Small intestine (tissue), 7 donors: ENCODE results near the gene KHDC4. TPM values are rescaled to one million over a fixed set of nuclear protein-coding genes. Genes with fewer than 3 reads are reported as not detected.

Experiments used
- DNase-seq, 2 donors: peaks; one replicate each; pipeline versions ENCODE4 v3.0.0 to v3.0.0-alpha.2; 2013
- FAIRE-seq: peaks from 2 replicates; lab custom pipeline; 2012; peaks lifted over from hg19 to GRCh38; lab: Jason Lieb, UNC
- H3K27ac ChIP-seq, 3 donors: one replicate each; pipeline ENCODE4 v1.5.1; 2013; ENCODE audit warnings: low read length in 2 of 3, mild to moderate bottlenecking in 2 of 3, control low read depth in 1 of 3, inconsistent platforms in 1 of 3, low read depth in 1 of 3, moderate library complexity in 1 of 3
- H3K27me3 ChIP-seq, 3 donors: one replicate each; pipeline ENCODE4 v1.6.1; 2013; ENCODE audit warnings: low read length in 3 of 3, inconsistent platforms in 1 of 3; ENCODE audit not compliant: control insufficient read depth in 3 of 3, insufficient read depth in 3 of 3
- H3K36me3 ChIP-seq, 3 donors: one replicate each; pipeline ENCODE4 v1.6.1; 2013; ENCODE audit warnings: low read length in 3 of 3, inconsistent platforms in 1 of 3, low read depth in 1 of 3, mild to moderate bottlenecking in 1 of 3, moderate library complexity in 1 of 3; ENCODE audit not compliant: control insufficient read depth in 3 of 3, insufficient read depth in 2 of 3
- H3K4me1 ChIP-seq, 3 donors: one replicate each; pipeline ENCODE4 v1.6.1; 2013; ENCODE audit warnings: low read length in 2 of 3, inconsistent platforms in 1 of 3, low read depth in 1 of 3, mild to moderate bottlenecking in 1 of 3, moderate library complexity in 1 of 3; ENCODE audit not compliant: control insufficient read depth in 3 of 3, insufficient read depth in 2 of 3
- H3K4me3 ChIP-seq, 3 donors: one replicate each; pipeline ENCODE4 v1.5.1; 2013; ENCODE audit warnings: low read length in 3 of 3, control low read depth in 1 of 3, inconsistent platforms in 1 of 3, low read depth in 1 of 3, mild to moderate bottlenecking in 1 of 3, moderate library complexity in 1 of 3
- H3K9me3 ChIP-seq, 2 donors: one replicate each; pipeline ENCODE4 v1.6.1; 2013; ENCODE audit warnings: low read depth in 1 of 2, low read length in 1 of 2; ENCODE audit not compliant: control insufficient read depth in 2 of 2, insufficient read depth in 1 of 2
- WGBS, 3 donors: extraction: QIAGEN DNeasy Blood & Tissue Kit; methylation state at CpG; one replicate each; pipeline ENCODE4 v1.1.7; 2013; 5-methylcytosine and 5-hydroxymethylcytosine counted together
- polyA plus RNA-seq, 4 donors: library from polyadenylated mRNA; stranded (reverse) in 3 of 4; unstranded in 1 of 4; fragments of 200-250 nt in 3 of 4; fragments of 120-200 nt in 1 of 4; gene quantifications; one replicate each; pipeline versions ENCODE4 v1.2.1 to v1.2.3, GENCODE V29; 2013
- donor health status: healthy with polysubstance abuse.
- donor health status: control.
- donor health status: control.
- donor health status: Bipolar disorder and iron deficiency.
- donor health status: healthy.

The KHDC4 gene
- polyA plus RNA-seq, 4 donors = 7.3 to 70.5 (median 22.3) TPM

DNA sequence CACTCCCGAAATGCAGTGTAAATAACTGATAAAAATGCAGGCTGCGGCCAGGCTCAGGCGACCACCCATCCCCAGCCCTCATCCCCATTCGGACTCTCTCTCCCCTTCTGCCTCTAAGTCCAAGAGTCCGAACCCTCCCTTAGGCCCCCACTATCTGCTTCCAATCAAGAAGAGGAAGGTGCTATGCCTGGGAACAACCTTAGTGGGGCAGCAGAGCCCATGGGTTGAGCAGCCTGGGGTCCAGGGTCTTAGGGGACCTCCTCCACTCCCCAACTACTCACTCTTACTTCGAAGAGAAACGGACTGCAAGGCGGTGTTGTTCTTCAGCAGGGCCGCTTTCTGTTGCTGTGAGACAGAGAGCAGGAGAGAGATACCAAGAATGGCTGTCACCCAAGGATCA lies 31.9 kb upstream of the KHDC4 start:
- no peak for FAIRE-seq
- no peak overlapping the region for H3K27ac ChIP-seq
- peaks cover 0 to 30% (median 16%) of the 10 kb centered on the region in 3 donors for H3K4me1 ChIP-seq
- DNase-seq = no peak
- no peak overlapping the region for H3K4me3 ChIP-seq
- H3K9me3 ChIP-seq = no peaks in the 10 kb centered on the region
- WGBS, 3 donors = 77 to 87% (median 83%) methylated on average over 9 of the region's 9 CpGs
- no peaks in the 10 kb centered on the region for H3K27me3 ChIP-seq
- H3K36me3 ChIP-seq = peaks cover 25 to 97% (median 32%) of the 10 kb centered on the region in 3 donors

- H3K4me1 ChIP-seq = peaks cover 0 to 25% (median 8%) of the 10 kb centered on the region in 3 donors
- no peak for FAIRE-seq
- no peaks in the 10 kb centered on the region for H3K9me3 ChIP-seq
- no peaks in the 10 kb centered on the region for H3K27me3 ChIP-seq
- WGBS, 3 donors = 80 to 86% (median 84%) methylated on average over 7 of the region's 7 CpGs
- H3K36me3 ChIP-seq = peaks cover 29 to 98% (median 44%) of the 10 kb centered on the region in 3 donors
- H3K27ac ChIP-seq = no peak overlapping the region
- H3K4me3 ChIP-seq = no peak overlapping the region
- no peak for DNase-seq
These were observed 30.0 kb upstream of the KHDC4 start for GRCh38 chr1:155964193-155964592.

- WGBS, 3 donors = 83 to 89% (median 89%) methylated on average over 18 of the region's 18 CpGs
- peak overlapping the region in 1 of 3 donors; percentile 18 for H3K27ac ChIP-seq
- no peak for FAIRE-seq
These were observed 28.5 kb upstream of the KHDC4 start for GRCh38 chr1:155962599-155963211.

GRCh38 chr1:155961937-155962336 lies 27.7 kb upstream of the KHDC4 start:
- Histone ChIP-seq H3K27me3 (no peaks in the 10 kb centered on the region), H3K27ac (peak overlapping the region in 1 of 3 donors; percentile 50), H3K9me3 (no peaks in the 10 kb centered on the region), H3K36me3 (peaks cover 30 to 92% (median 47%) of the 10 kb centered on the region in 3 donors), H3K4me1 (peaks cover 0 to 10% (median 3%) of the 10 kb centered on the region in 3 donors), H3K4me3 (no peak overlapping the region)
- FAIRE-seq (no peak), DNase-seq (no peak)
- WGBS, 3 donors = 46 to 62% (median 58%) methylated on average over 13 to 14 of the region's 14 CpGs

More at GRCh38 chr1:155962599-155963211, 28.5 kb upstream of the KHDC4 start:
- Histone ChIP-seq H3K36me3 (peaks cover 30 to 96% (median 42%) of the 10 kb centered on the region in 3 donors), H3K4me3 (no peak overlapping the region), H3K9me3 (no peaks in the 10 kb centered on the region), H3K27me3 (no peaks in the 10 kb centered on the region), H3K4me1 (peaks cover 0 to 16% (median 3%) of the 10 kb centered on the region in 3 donors)
- no peak for DNase-seq

- Histone ChIP-seq H3K4me1 (peaks cover 0 to 3% (median 0%) of the 10 kb centered on the region in 3 donors), H3K4me3 (no peak overlapping the region), H3K36me3 (peaks cover 21 to 91% (median 38%) of the 10 kb centered on the region in 3 donors), H3K27me3 (no peaks in the 10 kb centered on the region), H3K27ac (peak overlapping the region in 1 of 3 donors; percentile 27), H3K9me3 (no peaks in the 10 kb centered on the region)
- 83 to 96% (median 85%) methylated on average over 3 of the region's 3 CpGs for WGBS, 3 donors
- DNase-seq = no peak
- FAIRE-seq = no peak
These were observed 26.0 kb upstream of the KHDC4 start for GRCh38 chr1:155960081-155960745.

- Histone ChIP-seq H3K27ac (no peak overlapping the region), H3K36me3 (peaks cover 21 to 85% (median 30%) of the 10 kb centered on the region in 3 donors), H3K4me3 (no peak overlapping the region), H3K4me1 (no peaks in the 10 kb centered on the region), H3K9me3 (no peaks in the 10 kb centered on the region), H3K27me3 (no peaks in the 10 kb centered on the region)
- no peak for DNase-seq
- FAIRE-seq = no peak
- WGBS, 3 donors = 90 to 94% (median 91%) methylated on average over 12 of the region's 12 CpGs
These were observed 23.2 kb upstream of the KHDC4 start for GRCh38 chr1:155957411-155957915.

DNA sequence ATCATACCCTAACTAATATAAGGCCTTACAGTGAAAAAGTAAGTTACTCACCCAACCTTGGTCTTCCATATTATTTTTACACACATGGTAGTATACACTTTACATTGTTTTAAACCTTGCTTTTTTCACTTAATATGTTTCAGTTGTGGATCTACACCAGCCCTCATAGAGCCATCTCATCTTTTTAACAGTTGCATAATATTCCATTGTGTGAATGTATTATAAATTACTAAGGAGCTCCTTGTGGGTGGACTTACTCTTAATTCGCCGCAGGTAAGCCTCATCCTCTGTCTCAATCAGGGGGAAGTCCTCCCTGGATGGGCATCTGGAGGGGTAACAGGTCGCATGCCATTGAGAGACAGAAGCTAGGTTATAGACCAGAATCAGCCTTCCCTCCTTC lies 20.4 kb upstream of the KHDC4 start:
- no peaks in the 10 kb centered on the region for H3K4me1 ChIP-seq
- peaks cover 31 to 85% (median 34%) of the 10 kb centered on the region in 3 donors for H3K36me3 ChIP-seq
- no peaks in the 10 kb centered on the region for H3K27me3 ChIP-seq
- no peak for FAIRE-seq
- DNase-seq = no peak
- no peak overlapping the region for H3K27ac ChIP-seq
- H3K9me3 ChIP-seq = no peaks in the 10 kb centered on the region
- WGBS, 3 donors = 96 to 100% (median 100%) methylated on average over 3 of the region's 3 CpGs
- H3K4me3 ChIP-seq = no peak overlapping the region

DNA sequence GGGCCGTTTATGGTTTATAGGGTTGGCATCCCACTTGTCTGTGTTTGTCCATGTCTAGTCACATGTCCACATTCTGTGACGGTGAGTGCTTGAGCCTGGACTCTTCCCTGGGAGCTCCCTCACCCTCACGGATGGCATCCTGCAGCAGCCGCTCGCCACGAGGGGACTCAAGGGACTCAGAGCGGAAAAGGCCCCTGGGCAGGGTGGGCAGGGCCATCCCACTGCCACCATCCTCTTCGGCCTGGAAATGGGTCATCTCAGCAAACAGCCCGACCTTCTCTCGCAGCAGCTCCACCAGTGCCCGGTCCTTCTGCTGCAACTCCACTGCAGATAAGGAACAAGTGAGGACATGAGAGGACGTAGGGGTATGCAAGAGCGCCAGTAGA lies 18.3 kb upstream of the KHDC4 start:
- Histone ChIP-seq H3K4me3 (no peak overlapping the region), H3K27me3 (no peaks in the 10 kb centered on the region), H3K4me1 (no peaks in the 10 kb centered on the region), H3K9me3 (no peaks in the 10 kb centered on the region), H3K27ac (no peak overlapping the region), H3K36me3 (peaks cover 31 to 86% (median 32%) of the 10 kb centered on the region in 3 donors)
- WGBS, 3 donors = 93 to 94% (median 93%) methylated on average over 13 of the region's 13 CpGs
- FAIRE-seq = no peak
- DNase-seq = no peak
